H9 (cell line): ENCODE data around the gene SREBF2. TPM values are rescaled to one million over a fixed set of nuclear protein-coding genes. Genes with fewer than 3 reads are reported as not detected.

Source experiments
- DNase-seq: peaks from one replicate; pipeline ENCODE4 v3.0.0-alpha.2; 2017
- H2AFZ ChIP-seq: one replicate; pipeline ENCODE4 v1.6.1; 2013; ENCODE audit warnings: mild to moderate bottlenecking, low read length, control low read depth, moderate library complexity
- H2AK5ac ChIP-seq: 2 replicates; pipeline ENCODE4 v1.6.1; 2013; ENCODE audit warnings: low read length, control low read depth, mixed read lengths; ENCODE audit not compliant: insufficient read length
- H2BK120ac ChIP-seq: one replicate; pipeline ENCODE4 v1.6.1; 2013; ENCODE audit warnings: low read depth, mild to moderate bottlenecking, low read length, control low read depth, inconsistent platforms; ENCODE audit not compliant: poor library complexity, severe bottlenecking
- H2BK12ac ChIP-seq: 2 replicates; pipeline ENCODE4 v1.6.1; 2013; ENCODE audit warnings: low read length, control low read depth, mixed read lengths, low read depth; ENCODE audit not compliant: insufficient read length
- H2BK15ac ChIP-seq: 2 replicates; pipeline ENCODE4 v1.6.1; 2013; ENCODE audit warnings: low read depth, low read length, control low read depth
- H2BK20ac ChIP-seq: one replicate; pipeline ENCODE4 v1.6.1; 2013; ENCODE audit warnings: low read depth, mild to moderate bottlenecking, low read length, control low read depth, inconsistent platforms; ENCODE audit not compliant: poor library complexity, severe bottlenecking
- H2BK5ac ChIP-seq: 2 replicates; pipeline ENCODE4 v1.6.1; 2013; ENCODE audit warnings: low read length, control low read depth, mixed read lengths; ENCODE audit not compliant: insufficient read length
- H3K14ac ChIP-seq: 2 replicates; pipeline ENCODE4 v1.6.1; 2013; ENCODE audit warnings: low read length, control low read depth; ENCODE audit not compliant: insufficient read depth
- H3K18ac ChIP-seq: 2 replicates; pipeline ENCODE4 v1.6.1; 2013; ENCODE audit warnings: low read depth, mild to moderate bottlenecking, mixed read lengths, low read length, control low read depth; ENCODE audit not compliant: insufficient read length
- H3K23ac ChIP-seq: 2 replicates; pipeline ENCODE4 v1.6.1; 2013; ENCODE audit warnings: low read length, control low read depth, mixed read lengths, low read depth; ENCODE audit not compliant: insufficient read length
- H3K23me2 ChIP-seq: 2 replicates; pipeline ENCODE4 v1.6.1; 2013; ENCODE audit warnings: low read depth, mild to moderate bottlenecking, mixed read lengths, low read length, control low read depth; ENCODE audit not compliant: insufficient read length, poor library complexity, severe bottlenecking
- H3K27ac ChIP-seq: 2 replicates; pipeline ENCODE4 v1.5.1; 2013; ENCODE audit warnings: low read length, control low read depth, mixed read lengths, low read depth; ENCODE audit not compliant: insufficient read length
- H3K27me3 ChIP-seq: 2 replicates; pipeline ENCODE4 v1.6.1; 2013; ENCODE audit warnings: low read length, control low read depth, inconsistent platforms; ENCODE audit not compliant: insufficient read depth
- H3K4ac ChIP-seq: 2 replicates; pipeline ENCODE4 v1.6.1; 2013; ENCODE audit warnings: low read depth, mild to moderate bottlenecking, control low read depth, inconsistent platforms, low read length, moderate library complexity
- H3K4me1 ChIP-seq: 2 replicates; pipeline ENCODE4 v1.6.1; 2013; ENCODE audit warnings: low read length, control low read depth, inconsistent platforms; ENCODE audit not compliant: insufficient read depth
- H3K4me2 ChIP-seq: 2 replicates; pipeline ENCODE4 v1.6.1; 2013; ENCODE audit warnings: low read length, control low read depth, mixed read lengths; ENCODE audit not compliant: insufficient read length, insufficient read depth
- H3K56ac ChIP-seq: 2 replicates; pipeline ENCODE4 v1.6.1; 2013; ENCODE audit warnings: low read depth, mild to moderate bottlenecking, mixed read lengths, low read length, control low read depth; ENCODE audit not compliant: insufficient read length
- H3K79me1 ChIP-seq: 2 replicates; pipeline ENCODE4 v1.6.1; 2013; ENCODE audit warnings: low read depth, mild to moderate bottlenecking, moderate library complexity, low read length, control low read depth, inconsistent platforms; ENCODE audit not compliant: insufficient read depth, poor library complexity, severe bottlenecking
- H3K79me2 ChIP-seq: 2 replicates; pipeline ENCODE4 v1.6.1; 2013; ENCODE audit warnings: low read length, control low read depth, inconsistent platforms; ENCODE audit not compliant: insufficient read depth
- H3K9ac ChIP-seq: 2 replicates; pipeline ENCODE4 v1.6.1; 2013; ENCODE audit warnings: low read length, control low read depth, mixed read lengths; ENCODE audit not compliant: insufficient read length; ENCODE audit errors: extremely low read depth
- H3K9me3 ChIP-seq: one replicate; pipeline ENCODE4 v1.6.1; 2013; ENCODE audit warnings: low read depth, low read length, inconsistent platforms; ENCODE audit not compliant: control insufficient read depth
- H3T11ph ChIP-seq: one replicate; pipeline ENCODE4 v1.6.1; 2013; ENCODE audit warnings: mild to moderate bottlenecking, low read length, control low read depth, inconsistent platforms
- H4K20me1 ChIP-seq: one replicate; pipeline ENCODE4 v1.6.1; 2013; ENCODE audit not compliant: control insufficient read depth, insufficient read length, insufficient read depth
- H4K5ac ChIP-seq: 2 replicates; pipeline ENCODE4 v1.6.1; 2013; ENCODE audit warnings: low read depth, mild to moderate bottlenecking, mixed read lengths, low read length, control low read depth; ENCODE audit not compliant: insufficient read length
- H4K8ac ChIP-seq: replicated peaks from 2 replicates; pipeline ENCODE4 v1.6.1; 2013; ENCODE audit warnings: low read length, control low read depth, mixed read lengths, low read depth; ENCODE audit not compliant: insufficient read length
- H4K91ac ChIP-seq: 2 replicates; pipeline ENCODE4 v1.6.1; 2013; ENCODE audit warnings: low read depth, mild to moderate bottlenecking, moderate library complexity, mixed read lengths, low read length, control low read depth; ENCODE audit not compliant: insufficient read length
- H3K27ac Mint-ChIP-seq, 3 experiments: 2 replicates in 2 of 3; 3 replicates in 1 of 3; pipeline ENCODE4 v1.8.0; 2020 to 2021; ENCODE audit warnings: mixed read lengths in 3 of 3, mild to moderate bottlenecking in 1 of 3, moderate library complexity in 1 of 3
- H3K27me3 Mint-ChIP-seq: 2 replicates; pipeline ENCODE4 v1.8.0; 2021; ENCODE audit warnings: low read depth, mild to moderate bottlenecking, moderate library complexity, mixed read lengths
- H3K36me3 Mint-ChIP-seq, 3 experiments: 2 replicates in 2 of 3; 3 replicates in 1 of 3; pipeline ENCODE4 v1.8.0; 2020 to 2021; ENCODE audit warnings: low read depth in 3 of 3, mixed read lengths in 3 of 3; ENCODE audit not compliant: insufficient read depth in 1 of 3
- H3K4me1 Mint-ChIP-seq, 2 experiments: 2 replicates each; pipeline ENCODE4 v1.8.0; 2020; ENCODE audit warnings: mixed read lengths in 2 of 2
- H3K4me3 Mint-ChIP-seq, 2 experiments: 2 replicates in 1 of 2; 3 replicates in 1 of 2; pipeline ENCODE4 v1.8.0; 2020 to 2021; ENCODE audit warnings: mild to moderate bottlenecking in 2 of 2, mixed read lengths in 2 of 2, moderate library complexity in 1 of 2
- H3K9me3 Mint-ChIP-seq, 2 experiments: 2 replicates in 1 of 2; 3 replicates in 1 of 2; pipeline ENCODE4 v1.8.0; 2020; ENCODE audit warnings: mild to moderate bottlenecking in 2 of 2, mixed read lengths in 2 of 2, moderate library complexity in 1 of 2
- WGBS: extraction: QIAGEN DNeasy Blood & Tissue Kit; methylation state at CpG from one replicate; pipeline ENCODE4 v1.1.7; 2013; ENCODE audit warnings: missing lambda C conversion rate, low lambda C conversion rate, mixed read lengths; ENCODE audit not compliant: insufficient read length; ENCODE audit errors: extremely low coverage; 5-methylcytosine and 5-hydroxymethylcytosine counted together
- total RNA-seq: library from RNA; stranded (reverse); gene quantifications from 2 replicates; pipeline ENCODE4 v1.2.1, GENCODE V29; 2021
- TF ChIP-seq, protein P1 (sequence below): fragments of 200-600 bp; sonication (generic); conservative IDR thresholded peaks from 3 replicates; pipeline ENCODE4 v1.8.0; 2021; ENCODE audit warnings: antibody characterized with exemption, mild to moderate bottlenecking

SREBF2 gene
- total RNA-seq, 1 experiment from 2014 or later: 146 TPM

DNA sequence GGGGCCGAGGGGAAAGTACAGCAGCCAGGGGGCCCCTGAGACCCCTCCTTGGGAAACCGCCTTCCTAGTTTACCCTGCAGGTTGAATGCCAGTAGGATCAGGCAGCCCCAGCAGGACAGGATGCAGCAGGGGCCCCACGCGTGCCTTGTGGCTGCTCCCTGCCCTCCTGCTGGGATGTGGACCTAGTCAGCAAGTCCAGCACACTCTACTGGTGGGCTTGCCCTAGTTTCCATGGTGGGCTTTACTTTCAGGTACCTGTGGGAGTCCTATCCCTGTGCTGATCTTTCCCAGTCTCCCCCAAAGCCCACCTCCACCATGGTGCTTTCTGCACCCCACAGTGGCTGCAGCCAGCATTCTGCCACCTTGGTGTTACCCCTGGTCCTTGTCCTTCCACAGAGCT is 59.8 kb downstream of the SREBF2 start:
- H3K27me3 ChIP-seq: no peaks in the 10 kb centered on the region

More for the DNA sequence above, 59.8 kb downstream of the SREBF2 start:
- Histone ChIP-seq H2AFZ (no peak overlapping the region), H3K79me1 (no peaks in the 10 kb centered on the region), H3K27ac (no peak overlapping the region), H2BK12ac (no peak overlapping the region), H2BK20ac (no peak overlapping the region), H3K9me3 (no peaks in the 10 kb centered on the region), H2BK5ac (no peak overlapping the region), H3K14ac (no peak overlapping the region), H3K4me1 (no peaks in the 10 kb centered on the region), H3K23ac (no peak overlapping the region), H3T11ph (no peak overlapping the region), H4K5ac (no peak overlapping the region), H2BK120ac (no peak overlapping the region), H3K4ac (no peak overlapping the region), H3K79me2 (no peaks in the 10 kb centered on the region), H2AK5ac (no peak overlapping the region), H2BK15ac (no peak overlapping the region), H3K4me2 (no peak overlapping the region), H4K8ac (no peak overlapping the region), H4K91ac (no peak overlapping the region), H3K18ac (no peak overlapping the region), H3K56ac (no peak overlapping the region), H4K20me1 (no peaks in the 10 kb centered on the region), H3K9ac (no peak overlapping the region), H3K23me2 (no peaks in the 10 kb centered on the region)
- H3K27me3 Mint-ChIP-seq: no peaks in the 10 kb centered on the region
- no peak overlapping the region for H3K4me3 Mint-ChIP-seq
- H3K4me1 Mint-ChIP-seq: no peaks in the 10 kb centered on the region
- peaks cover 41 to 87% (median 85%) of the 10 kb centered on the region in 3 experiments; a peak in 6 of 7 replicates for H3K36me3 Mint-ChIP-seq
- DNase-seq: no peak
- TF ChIP-seq, protein P1, sequence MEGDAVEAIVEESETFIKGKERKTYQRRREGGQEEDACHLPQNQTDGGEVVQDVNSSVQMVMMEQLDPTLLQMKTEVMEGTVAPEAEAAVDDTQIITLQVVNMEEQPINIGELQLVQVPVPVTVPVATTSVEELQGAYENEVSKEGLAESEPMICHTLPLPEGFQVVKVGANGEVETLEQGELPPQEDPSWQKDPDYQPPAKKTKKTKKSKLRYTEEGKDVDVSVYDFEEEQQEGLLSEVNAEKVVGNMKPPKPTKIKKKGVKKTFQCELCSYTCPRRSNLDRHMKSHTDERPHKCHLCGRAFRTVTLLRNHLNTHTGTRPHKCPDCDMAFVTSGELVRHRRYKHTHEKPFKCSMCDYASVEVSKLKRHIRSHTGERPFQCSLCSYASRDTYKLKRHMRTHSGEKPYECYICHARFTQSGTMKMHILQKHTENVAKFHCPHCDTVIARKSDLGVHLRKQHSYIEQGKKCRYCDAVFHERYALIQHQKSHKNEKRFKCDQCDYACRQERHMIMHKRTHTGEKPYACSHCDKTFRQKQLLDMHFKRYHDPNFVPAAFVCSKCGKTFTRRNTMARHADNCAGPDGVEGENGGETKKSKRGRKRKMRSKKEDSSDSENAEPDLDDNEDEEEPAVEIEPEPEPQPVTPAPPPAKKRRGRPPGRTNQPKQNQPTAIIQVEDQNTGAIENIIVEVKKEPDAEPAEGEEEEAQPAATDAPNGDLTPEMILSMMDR: no peak
- no peaks in the 10 kb centered on the region for H3K9me3 Mint-ChIP-seq
- H3K27ac Mint-ChIP-seq: peak overlapping the region in 2 of 3 experiments; percentile 42 to 86; a peak in 3 of 7 replicates
- no CpG with 5 or more reads among the region's 4 CpGs for WGBS
